ENCODE measurements around the gene ZNF628.

ZNF628 gene

DNA sequence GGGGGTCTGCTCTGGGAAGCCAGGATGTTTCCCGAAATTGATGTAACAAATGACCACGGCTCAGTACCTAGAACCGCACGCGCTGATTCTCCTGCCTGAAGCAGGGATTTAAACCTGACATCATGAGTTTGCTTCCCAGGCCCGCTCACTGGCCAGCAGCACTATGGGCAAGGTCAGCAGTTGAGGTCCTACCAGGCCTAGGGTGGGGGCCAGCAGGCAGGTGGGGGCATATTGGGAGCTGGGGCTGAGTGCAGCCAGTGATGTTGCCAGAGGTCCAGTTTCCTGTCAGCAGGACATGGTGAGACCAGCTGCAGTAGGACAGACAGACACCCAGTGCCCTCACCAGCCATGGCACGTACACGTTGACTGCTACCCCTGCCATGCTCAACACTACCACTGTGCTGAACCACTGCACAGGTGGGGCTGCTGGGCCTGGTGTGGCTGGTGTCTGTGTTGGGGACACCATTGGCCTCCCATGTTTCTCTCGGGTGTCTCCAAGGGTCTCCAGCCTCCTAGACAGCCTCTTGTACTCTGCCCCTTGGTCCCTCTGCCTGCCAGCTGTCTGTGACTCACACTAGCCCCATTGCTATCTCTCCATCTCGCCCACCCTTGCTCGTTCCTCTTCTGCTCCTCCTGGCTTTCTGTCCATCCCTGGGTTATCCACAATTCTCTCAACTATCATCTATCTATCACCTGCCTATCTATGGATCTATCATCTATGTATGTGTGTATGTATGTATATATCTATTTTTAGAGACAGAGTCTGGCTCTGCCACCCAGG, 10.8 kb upstream of the ZNF628 start:
- no peak for DNase-seq

DNA sequence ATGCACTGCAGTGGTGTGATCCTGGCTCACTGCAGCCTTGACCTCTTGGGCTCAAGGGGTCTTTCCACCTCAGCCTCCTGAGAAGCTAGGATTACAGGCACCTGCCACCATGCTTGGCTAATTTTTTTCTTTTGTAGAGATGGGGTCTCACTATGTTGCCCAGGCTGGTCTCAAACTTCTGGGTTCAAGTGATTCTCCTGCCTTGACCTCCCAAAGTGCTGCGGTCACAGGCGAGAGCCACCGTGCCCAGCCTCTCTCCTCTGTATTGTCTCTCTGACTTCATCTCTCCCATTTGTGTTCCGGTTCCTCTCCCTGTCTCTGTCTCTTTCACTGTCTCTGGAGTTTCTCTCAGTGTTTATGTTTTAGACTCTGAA, 10.2 kb upstream of the ZNF628 start:
- DNase-seq: no peak

DNA sequence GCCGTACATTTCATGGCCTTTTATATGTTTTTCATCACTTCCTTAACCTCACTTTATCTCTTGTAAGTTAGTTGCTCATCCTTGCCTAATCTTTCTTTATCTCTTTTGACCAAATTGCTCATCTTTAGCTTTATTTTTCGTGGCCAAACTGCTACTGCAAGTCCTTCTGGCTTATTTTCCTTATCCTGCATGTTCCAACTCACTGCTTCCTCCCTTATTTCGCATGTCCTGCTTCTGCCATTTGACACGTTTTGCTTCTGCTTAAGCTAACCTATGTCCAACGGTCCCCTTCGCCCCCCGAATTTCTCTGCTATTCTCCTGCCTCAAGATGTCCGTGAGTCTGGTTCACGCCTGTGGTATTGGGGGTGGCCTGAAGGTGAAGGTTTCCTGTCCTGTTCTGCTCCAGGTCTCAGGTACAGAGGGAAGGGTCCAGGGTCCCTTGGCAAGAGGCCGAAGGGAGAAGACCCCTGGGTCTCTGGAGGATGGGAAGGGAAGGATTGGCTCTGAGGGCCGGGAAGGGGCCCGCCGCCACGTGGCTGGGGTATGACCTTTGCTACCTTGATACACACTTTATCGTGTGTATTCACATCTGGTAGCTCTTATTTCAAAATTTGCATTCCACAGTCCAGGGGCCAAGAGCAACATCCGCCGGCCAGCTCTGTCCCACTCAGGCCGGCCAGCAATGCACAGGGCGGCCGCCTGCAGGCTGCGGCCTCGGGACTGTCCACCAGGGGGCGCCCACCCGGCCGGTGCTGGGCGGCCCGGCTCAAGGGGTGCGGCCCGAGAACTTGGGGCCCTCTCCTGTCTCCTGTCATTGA, 9.0 kb upstream of the ZNF628 start:
- peak; percentile 47 for DNase-seq

DNA sequence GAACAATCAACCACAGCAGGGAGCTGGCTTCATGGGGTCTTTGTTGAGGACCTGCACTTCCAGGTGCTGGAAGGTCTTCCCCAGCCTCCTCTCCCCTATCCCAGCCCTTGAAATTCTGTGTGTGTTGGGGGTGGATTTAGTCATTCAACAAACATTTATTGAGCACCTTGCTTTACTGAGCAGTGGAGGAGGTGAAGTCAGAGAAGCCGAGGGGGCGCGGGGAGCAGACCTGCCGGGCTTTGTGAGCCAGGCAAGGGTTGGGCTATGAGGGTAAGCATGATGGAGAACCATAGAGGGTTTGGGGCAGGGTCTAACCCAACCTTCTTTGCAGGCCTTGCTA, 8.4 kb upstream of the ZNF628 start:
- no peak for DNase-seq

DNA sequence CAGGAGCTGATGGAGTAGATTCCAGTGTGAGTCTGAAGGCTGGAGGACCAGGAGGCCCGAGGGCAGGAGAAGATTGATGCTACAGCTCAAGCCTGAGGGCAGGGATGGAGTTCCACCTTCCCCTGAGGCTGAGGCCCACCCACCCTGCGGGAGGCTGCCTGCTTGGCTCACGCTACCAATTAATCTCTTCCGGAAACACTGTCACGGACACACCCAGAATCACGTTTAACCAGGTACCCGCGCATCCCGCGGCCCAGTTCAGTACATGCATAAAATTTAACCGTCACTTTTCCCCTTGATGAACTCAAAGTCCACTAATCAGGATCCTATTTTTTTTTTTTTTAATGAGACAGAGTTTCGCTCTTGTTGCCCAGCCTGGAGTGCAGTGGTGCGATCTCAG, 5.2 kb upstream of the ZNF628 start:
- DNase-seq: no peak

DNA sequence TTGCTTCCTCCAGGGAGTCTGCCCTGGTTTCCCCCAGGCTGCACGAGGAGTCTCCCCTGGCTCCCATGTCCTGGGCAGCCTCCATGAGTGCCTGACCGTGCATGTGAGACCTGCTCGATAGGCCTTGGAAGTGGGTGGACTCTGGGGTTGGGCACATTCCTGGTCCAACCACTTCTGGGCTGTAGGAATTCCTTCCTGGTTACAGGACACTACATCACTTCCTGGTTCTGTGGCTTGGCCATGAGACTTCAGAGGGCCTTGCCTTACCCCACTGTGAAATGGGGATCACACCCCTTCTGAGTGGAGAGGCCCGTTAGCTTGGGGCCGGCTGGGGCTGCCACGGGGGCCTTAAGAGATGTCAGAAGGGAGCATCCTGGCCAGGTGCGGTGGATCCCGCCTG, 4.0 kb upstream of the ZNF628 start:
- DNase-seq: no peak

DNA sequence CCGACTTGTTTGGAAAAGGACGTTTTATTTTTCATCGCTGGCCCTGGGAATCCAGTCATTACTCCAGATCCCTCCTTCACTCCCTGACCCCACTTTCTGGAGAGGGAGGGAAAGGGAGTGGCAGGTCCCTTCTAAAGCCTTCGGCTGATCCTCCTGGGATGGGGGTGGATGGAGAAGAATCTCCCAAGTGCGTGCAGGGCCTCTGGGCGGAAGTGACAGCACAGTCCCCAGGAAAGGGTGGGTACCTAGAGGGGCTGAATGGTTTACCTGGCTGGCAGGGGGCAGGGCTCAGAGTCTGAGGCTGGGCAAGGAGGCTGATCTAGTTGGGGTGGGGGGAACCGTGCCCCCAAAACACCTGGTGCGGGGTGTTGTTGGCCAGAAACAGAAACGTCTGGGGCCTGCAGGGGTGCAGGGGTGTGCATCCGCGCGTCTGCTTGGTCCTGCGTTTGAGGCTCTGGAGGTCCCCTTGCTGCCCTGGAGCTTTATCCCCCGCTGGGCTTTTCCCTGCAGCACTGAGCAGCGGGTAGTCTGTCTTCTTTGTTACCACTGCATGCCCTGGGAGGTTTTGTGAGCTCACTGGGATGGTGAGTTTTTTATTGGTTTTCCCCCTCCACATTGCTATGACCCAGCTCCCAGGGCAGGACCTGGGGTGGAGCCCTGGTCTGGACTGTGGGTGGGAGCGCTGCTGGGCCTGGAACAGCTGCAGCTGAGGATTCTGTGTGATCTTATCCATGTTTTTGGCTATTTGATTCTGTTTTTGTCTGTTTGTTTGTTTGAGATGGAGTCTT, 3.0 kb upstream of the ZNF628 start:
- DNase-seq: no peak

DNA sequence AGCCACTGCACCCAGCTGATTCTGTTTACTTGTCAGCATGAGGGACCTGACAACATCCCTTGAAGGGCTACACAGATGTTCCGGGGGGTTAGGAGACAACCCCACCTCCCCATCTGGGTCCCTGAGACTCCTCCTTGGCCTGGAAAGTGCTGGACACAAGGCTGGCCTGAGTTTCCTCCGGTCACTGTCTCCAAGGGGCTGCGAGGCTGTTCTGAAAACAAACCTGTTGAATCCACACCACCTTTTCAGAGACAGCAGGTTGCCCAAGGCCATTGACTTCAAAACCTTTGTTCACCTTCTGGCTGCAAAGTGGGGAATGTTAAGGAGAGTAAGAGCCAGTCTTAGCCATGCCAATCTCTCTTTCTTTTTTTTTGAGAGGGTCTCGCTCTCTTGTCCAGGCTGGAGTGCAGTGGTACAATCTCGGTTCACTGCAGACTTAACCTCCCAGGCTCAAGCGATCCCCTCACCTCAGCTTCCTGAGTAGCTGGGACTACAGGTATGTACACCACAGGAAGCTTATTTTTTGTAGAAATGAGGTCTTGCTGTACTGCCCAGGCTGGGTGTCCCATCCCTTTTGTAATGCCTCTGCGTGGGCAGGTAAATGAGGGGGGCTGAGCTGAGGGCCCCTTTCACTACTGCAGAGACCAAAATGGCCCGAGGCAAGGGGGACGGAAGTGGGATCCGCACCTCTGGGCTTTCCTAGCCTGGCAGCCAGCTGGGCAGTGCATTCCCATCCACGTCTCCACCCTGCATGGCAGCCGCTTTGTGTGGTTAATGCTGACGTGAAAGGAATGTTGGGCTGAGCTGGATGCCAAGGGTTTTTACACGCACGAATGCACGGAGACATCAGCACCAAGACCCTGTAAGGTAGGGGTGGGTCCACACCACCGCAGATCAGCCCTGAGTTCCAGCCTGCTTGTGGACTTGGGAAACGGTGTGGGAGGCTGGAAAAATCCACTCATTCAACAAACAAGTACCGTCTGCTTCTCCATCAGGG, 1.9 kb upstream of the ZNF628 start:
- no peak for DNase-seq

DNA sequence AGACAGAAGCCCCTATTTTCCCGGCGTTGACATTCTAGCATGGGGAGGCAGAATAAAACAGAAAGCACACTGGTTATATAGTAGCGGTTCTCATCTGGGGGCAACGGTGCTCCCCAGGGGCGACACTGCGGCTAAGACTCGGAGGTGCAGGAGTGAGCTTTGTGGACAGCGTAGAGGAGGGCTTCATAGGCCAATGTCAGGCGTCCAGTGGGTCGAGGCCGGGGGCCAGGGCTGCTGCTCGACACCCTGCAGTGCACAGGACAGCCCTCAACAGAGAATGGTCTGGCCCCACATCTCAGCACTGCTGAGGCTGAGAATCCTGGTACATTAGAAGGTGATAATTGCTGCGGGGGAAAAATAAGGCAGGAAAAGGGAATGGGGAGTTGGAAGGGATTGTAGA, 1.5 kb downstream of the ZNF628 start:
- DNase-seq: no peak

DNA sequence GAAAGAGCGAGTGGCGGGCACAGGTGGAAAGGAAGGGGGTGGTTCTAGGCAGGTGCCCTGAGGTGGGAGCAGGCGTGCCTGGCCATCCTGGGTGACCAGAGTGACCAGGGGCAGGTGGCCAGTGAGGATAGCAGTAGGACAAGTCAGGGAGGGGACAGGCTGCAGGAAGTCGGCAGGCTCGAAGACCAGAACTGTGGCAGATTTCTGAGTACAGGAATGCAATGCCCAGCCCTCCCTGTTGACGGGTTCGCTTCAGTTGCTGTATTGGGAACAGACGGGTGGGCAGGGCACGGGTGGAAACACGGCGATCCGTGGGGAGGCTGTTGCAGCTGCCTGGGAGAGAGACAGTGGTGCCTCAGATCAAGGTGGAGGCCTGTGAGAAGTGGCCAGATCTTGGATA, 1.9 kb downstream of the ZNF628 start:
- DNase-seq: no peak

DNA sequence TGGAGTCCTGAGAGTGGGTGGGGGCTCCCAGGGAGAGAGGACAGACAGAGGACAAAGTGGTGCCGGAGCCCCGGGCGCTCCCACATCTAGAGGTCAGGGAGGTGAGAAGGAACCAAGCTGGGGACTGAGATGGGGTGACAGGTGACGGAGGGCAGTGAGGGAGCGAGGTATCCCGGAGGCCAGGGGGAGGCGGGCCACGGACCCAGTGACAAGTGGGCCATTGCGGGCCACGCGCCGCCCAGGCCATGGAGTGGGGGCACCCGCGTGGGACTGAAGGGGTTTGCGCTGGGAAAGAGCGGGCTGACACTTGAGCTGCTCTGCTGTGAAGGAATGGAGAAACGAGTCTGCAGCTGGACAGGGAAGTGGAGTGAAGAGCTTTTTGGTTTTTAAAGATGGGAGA, 2.6 kb downstream of the ZNF628 start:
- no peak for DNase-seq

DNA sequence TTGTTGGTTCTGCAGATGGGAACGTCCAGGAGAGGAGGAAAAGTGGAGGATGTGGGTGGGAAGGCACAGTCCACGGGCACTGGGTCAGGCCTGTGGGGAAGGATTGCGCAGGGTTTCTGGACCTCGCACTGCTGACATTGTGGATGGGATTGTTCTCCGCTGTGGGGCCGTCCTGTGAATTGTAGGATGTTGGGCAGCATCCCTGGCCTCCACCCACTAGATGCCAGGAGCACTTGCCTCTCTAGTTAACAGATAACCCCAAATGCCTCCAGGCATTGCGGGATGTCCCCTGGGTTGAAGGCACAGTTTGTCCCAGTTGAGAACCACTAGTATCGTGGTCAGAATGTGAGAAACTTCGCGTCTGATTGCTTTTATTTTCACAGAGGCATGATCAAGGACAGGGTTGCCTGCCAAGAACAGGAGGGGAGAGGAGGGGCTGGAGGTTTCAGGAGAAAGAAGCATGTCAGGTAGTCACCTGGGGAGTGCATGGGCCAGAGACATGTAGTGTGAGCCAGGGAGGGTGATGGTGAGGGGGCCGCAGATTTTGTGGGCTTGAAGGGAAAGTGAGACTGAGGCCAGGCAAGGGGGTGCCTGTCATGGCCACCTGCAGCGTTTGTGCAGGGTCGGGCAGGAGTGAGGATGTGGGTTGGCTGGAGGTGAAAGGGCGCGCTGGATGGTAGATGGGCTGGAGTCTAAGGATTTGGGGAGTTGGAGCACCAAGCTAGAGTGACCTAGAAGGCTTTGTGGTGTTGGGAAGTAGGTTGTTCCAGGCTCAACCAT, 3.2 kb downstream of the ZNF628 start:
- no peak for DNase-seq

DNA sequence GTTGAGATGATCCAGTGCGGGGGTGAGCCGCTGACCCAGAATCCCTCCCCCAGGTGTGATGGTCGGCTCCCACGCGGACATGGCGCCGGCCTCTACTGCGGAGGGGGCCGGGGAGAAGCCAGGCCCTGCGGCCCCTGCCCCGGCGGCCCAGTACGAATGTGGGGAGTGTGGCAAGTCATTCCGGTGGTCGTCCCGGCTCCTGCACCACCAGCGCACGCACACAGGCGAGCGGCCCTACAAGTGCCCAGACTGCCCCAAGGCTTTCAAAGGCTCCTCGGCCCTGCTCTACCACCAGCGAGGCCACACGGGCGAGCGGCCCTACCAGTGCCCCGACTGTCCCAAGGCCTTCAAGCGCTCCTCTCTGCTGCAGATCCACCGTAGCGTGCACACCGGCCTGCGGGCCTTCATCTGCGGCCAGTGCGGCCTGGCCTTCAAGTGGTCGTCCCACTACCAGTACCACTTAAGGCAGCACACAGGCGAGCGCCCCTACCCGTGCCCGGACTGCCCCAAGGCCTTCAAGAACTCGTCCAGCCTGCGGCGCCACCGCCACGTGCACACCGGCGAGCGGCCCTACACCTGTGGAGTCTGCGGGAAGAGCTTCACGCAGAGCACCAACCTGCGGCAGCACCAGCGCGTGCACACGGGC, 4.9 kb downstream of the ZNF628 start:
- no peak for DNase-seq

DNA sequence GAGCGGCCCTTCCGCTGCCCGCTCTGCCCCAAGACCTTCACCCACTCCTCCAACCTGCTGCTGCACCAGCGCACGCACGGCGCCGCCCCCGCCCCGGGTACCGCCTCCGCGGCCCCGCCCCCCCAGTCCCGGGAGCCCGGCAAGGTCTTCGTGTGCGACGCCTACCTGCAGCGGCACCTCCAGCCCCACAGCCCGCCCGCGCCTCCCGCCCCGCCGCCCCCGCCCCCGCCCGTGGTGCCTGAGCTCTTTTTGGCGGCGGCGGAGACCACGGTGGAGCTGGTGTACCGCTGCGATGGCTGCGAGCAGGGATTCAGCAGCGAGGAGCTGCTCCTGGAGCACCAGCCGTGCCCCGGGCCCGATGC, 5.4 kb downstream of the ZNF628 start:
- no peak for DNase-seq

DNA sequence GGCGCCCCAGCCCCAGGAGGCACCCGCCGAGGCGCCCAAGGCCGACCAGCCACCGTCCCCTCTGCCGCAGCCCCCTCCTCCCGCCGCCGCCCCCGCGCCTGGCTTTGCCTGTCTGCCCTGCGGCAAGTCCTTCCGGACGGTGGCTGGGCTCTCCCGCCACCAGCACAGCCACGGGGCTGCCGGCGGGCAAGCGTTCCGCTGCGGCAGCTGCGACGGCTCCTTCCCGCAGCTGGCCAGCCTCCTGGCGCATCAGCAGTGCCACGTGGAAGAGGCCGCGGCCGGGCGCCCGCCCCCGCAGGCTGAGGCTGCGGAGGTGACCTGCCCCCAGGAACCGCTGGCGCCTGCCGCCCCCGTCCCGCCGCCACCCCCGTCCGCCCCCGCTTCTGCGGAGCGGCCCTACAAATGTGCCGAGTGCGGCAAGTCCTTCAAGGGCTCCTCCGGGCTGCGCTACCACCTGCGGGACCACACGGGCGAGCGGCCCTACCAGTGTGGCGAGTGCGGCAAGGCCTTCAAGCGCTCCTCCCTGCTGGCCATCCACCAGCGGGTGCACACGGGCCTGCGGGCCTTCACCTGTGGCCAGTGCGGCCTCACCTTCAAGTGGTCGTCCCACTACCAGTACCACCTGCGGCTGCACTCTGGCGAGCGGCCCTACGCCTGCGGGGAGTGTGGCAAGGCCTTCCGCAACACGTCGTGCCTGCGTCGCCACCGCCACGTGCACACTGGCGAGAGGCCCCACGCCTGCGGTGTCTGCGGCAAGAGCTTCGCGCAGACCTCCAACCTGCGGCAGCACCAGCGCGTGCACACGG, 5.9 kb downstream of the ZNF628 start:
- DNase-seq: no peak

DNA sequence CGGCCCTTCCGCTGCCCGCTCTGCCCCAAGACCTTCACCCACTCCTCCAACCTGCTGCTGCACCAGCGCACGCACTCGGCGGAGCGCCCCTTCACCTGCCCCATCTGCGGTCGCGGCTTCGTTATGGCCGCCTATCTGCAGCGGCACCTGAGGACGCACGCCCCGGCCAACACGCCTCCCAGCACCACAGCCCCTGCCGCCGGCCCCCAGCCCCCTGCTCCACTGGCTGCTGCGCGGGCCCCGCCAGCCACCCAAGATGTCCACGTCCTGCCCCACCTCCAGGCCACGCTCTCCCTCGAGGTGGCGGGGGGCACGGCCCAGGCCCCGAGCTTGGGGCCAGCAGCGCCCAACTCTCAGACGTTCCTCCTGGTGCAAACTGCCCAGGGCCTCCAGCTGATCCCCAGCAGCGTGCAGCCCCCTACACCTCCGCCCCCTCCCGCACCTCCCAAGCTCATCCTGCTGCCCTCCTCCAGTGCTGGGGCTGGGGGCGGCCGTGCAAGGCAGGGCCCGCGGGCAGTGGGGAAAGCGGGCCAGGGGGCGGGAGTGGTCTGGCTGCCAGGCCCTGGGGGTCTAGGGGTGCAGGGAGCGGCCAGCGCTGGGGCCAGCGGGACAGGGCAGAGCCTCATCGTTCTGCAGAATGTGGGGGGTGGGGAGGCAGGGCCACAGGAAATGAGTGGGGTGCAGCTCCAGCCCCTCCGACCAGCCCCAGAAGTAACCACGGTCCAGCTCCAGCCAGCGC, 6.7 kb downstream of the ZNF628 start:
- DNase-seq: no peak

DNA sequence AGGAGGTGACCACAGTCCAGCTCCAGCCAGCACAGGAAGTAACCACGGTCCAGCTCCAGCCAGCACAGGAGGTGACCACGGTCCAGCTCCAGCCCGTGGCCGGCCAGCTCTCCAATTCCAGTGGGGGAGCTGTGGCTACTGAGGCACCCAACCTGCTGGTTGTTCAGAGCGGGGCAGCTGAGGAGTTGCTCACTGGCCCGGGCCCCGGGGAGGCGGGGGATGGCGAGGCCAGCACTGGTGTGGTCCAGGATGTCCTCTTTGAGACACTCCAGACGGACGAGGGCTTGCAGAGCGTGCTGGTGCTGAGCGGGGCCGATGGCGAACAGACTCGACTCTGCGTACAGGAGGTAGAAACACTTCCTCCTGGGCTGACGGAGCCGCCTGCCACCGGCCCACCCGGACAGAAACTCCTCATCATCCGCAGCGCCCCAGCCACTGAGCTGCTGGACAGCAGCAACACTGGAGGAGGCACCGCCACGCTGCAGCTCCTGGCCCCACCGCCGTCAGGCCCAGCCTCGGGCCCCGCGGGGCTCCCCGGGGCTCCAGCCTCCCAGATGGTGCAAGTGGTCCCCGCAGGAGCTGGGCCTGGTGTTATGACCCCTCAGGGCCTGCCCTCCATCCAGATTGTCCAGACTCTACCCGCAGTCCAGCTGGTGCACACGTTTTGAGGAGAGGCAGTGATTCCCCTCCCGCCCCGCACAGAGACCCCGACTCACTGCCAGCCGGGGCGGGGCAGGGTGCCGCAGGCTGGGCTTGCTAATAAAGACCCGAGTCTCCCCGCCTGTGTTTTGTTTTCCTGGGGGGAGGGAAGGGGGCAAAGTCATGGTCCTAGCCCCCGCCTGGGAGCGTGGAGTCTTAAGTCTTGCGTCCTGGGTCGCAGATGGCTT, 7.5 kb downstream of the ZNF628 start:
- DNase-seq: no peak

DNA sequence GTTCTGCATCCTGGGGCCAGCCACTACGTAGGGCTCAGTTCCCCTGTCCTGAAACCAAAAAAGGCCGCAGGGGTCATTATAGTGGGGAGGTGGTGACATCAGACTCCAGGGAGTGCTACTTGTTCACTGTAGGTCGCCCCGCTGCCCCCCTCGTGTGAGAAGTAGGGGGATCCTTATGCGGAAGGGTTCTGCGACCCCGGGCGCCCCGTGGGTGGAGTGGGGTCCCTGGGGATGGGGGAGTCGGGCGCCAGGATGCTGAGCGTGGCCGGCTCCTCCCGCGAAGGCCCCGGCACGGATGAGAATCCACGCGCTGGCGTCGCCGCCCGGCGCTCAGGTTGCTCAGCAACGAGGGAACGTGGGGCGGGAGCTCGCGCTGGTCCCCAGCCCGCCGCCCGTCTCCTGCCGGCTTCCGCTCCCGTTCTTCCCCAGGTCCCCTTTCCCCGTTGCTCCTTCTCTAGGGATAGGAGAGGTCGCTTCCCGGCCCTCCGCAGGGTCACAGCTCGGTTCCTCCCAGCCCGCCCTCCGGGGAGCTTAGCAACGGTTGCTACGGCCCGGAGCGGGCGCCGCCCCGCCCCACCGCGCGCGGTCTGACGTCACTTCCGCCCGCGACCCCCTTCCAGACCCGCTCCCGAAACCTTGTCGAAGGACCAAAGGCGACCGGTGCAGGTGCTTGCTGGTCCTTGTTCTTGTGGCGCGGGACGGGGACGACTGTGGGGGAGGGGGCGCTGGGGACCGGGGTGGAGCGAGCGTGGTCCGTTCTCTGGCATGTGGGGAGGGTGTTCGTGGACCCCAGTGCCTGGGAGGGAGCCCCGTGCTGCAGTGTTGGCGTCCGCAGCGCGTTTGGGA, 8.4 kb downstream of the ZNF628 start, which contains the start of gene NAT14:
TSS of gene NAT14 (plus strand) at position 596 of the 846 bp plus-strand sequence. CDS start 521 bp downstream, outside the sequence.
- peak; percentile 37 for DNase-seq
